Activated naive CD4-positive, alpha-beta T cell treated with anti-CD3 and anti-CD28 coated beads, Interleukin-2, amount 50 U/mL, for 24 hours (primary cell): ENCODE results near the gene ACTR3C.
"Not testable (repeated sequence)": the region's sequence is repeated elsewhere in the genome, so short reads cannot be mapped to it uniquely, and the experiment has no call there.

Experiments used
- H3K27ac Mint-ChIP-seq: one replicate; pipeline ENCODE4 v1.8.0; 2021; ENCODE audit warnings: mild to moderate bottlenecking, mixed read lengths
- H3K27me3 Mint-ChIP-seq: one replicate; pipeline ENCODE4 v1.8.0; 2021; ENCODE audit warnings: mixed read lengths
- H3K36me3 Mint-ChIP-seq: one replicate; pipeline ENCODE4 v1.8.0; 2021; ENCODE audit warnings: mixed read lengths
- H3K4me1 Mint-ChIP-seq: one replicate; pipeline ENCODE4 v1.8.0; 2021; ENCODE audit warnings: mixed read lengths
- H3K4me3 Mint-ChIP-seq: one replicate; pipeline ENCODE4 v1.8.0; 2021; ENCODE audit warnings: mild to moderate bottlenecking, mixed read lengths
- H3K9me3 Mint-ChIP-seq: one replicate; pipeline ENCODE4 v1.8.0; 2021; ENCODE audit warnings: mixed read lengths

Gene ACTR3C

GRCh38 chr7:150313367-150313809 is 10.0 kb downstream of the ACTR3C start:
- no peaks in the 10 kb centered on the region for H3K9me3 Mint-ChIP-seq
- H3K27ac Mint-ChIP-seq: no peak overlapping the region
- peaks cover 10% of the 10 kb centered on the region for H3K36me3 Mint-ChIP-seq
- peaks cover 8% of the 10 kb centered on the region for H3K4me1 Mint-ChIP-seq
- H3K4me3 Mint-ChIP-seq: no peak overlapping the region
- H3K27me3 Mint-ChIP-seq: no peaks in the 10 kb centered on the region

DNA sequence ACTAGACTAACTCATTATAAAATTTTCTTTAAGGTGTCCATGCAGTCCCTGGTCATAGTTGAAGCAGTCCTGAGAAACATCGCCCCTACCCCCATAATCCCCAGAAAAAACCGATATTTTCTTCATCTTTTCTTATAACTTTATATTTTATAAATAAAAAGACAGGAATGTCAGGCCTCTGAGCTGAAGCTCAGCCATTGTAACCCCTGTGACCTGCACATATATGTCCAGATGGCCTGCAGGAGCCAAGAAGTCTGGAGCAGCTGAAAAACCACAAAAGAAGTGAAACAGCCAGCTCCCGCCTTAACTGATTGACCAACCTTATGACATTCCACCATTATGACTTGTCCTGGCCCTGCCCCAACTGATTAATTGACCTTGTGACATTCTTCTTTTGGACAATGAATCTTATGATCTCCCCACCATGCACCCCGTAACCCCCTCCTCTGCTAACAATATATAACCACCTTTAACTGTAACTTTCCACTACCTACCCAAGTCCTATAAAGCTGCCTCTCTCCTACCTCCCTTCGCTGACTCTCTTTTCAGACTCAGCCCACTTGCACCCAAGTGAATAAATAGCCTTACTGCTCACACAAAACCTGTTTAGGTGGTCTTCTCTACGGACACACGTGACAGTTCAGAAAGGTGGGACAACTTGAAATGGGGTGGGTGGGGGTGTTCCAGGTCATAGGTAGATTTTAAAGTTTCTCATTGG is 10.5 kb downstream of the ACTR3C start:
- H3K27me3 Mint-ChIP-seq, H3K36me3 Mint-ChIP-seq, H3K9me3 Mint-ChIP-seq, H3K4me3 Mint-ChIP-seq, H3K27ac Mint-ChIP-seq: not testable (repeated sequence)
- peaks cover 11% of the 10 kb centered on the region for H3K4me1 Mint-ChIP-seq

DNA sequence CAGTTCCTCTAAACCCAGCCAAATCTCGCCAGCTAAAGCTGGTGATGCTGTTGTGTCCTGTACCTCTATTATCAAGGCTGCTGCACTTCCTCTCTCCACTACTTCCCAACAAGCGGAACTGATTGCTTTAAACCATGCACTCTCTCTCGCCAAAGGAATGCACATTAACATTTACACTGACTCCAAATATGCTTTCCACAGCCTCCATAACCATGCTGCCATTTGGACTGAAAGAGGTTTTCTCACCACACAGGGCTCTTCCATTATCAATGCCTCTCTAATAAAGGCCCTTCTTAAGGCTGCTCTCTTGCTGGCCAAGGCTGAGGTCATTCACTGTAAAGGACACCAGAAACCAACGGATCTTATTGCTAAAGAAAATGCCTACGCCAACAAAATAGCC is 11.6 kb downstream of the ACTR3C start:
- no peak overlapping the region for H3K4me3 Mint-ChIP-seq
- no peaks in the 10 kb centered on the region for H3K9me3 Mint-ChIP-seq
- no peak overlapping the region for H3K27ac Mint-ChIP-seq

DNA sequence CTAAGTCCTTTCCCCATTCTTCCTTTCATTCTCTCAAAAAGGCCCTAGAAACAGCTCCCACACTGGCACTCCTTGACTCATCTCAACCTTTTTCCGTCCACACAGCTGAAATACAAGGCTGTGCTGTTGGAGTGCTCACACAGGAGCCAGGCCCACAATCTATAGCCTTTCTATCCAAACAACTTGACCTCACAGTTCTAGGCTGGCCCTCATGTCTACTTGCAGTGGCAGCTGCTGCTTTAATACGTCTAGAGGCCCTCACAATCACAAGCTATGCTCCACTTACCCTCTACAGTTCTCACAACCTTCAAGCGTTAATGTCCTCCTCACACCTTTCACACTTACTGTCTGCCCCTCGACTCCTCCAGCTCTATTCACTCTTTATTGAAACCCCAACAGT is 12.2 kb downstream of the ACTR3C start:
- H3K27ac Mint-ChIP-seq: no peak overlapping the region
- H3K4me1 Mint-ChIP-seq: peaks cover 16% of the 10 kb centered on the region
- H3K36me3 Mint-ChIP-seq: peaks cover 3% of the 10 kb centered on the region
- no peak overlapping the region for H3K4me3 Mint-ChIP-seq
- no peaks in the 10 kb centered on the region for H3K27me3 Mint-ChIP-seq
- H3K9me3 Mint-ChIP-seq: no peaks in the 10 kb centered on the region

More for the DNA sequence above, 11.6 kb downstream of the ACTR3C start:
- H3K27me3 Mint-ChIP-seq: no peaks in the 10 kb centered on the region
- H3K4me1 Mint-ChIP-seq: peaks cover 16% of the 10 kb centered on the region
- H3K36me3 Mint-ChIP-seq: peaks cover 3% of the 10 kb centered on the region

DNA sequence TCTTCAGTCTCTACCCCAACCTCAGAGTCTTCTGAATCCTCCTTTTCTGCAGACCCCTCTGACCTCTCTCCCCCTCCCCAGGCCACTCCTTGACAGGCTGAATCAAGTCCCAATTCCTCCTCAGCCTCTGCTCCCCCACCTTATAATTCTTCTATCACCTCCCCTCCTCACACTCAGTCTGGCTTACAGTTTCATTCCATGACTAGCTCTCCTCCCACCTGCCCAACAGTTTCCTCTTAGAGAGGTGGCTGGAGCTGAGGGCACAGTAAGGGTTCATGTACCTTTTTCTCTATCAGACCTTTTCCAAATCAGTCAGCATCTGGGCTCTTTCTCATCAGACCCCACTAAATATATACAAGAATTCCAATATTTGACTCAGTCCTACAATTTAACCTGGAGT is 14.8 kb downstream of the ACTR3C start:
- no peaks in the 10 kb centered on the region for H3K9me3 Mint-ChIP-seq
- H3K27ac Mint-ChIP-seq: no peak overlapping the region
- H3K36me3 Mint-ChIP-seq: peaks cover 2% of the 10 kb centered on the region
- no peak overlapping the region for H3K4me3 Mint-ChIP-seq
- H3K4me1 Mint-ChIP-seq: peaks cover 16% of the 10 kb centered on the region
- no peaks in the 10 kb centered on the region for H3K27me3 Mint-ChIP-seq

DNA sequence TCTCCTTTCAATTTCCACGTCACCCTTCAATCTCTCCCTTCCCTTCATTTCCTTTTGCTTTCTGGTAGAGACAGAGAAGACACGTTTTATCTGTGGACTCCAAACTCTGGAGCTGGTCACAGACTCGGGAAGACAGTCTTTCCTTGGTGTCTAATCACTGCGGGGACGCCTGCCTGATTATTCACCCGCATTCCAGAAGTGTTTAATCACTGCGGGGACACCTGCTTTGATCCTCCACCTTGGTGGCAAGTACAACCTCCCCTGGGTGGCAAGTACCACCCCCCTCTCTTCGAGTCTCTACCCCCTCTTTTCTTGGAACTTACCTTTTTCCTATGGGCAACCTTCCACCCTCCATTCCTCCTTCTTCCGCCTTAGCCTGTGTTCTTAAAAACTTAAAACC is 15.4 kb downstream of the ACTR3C start:
- H3K4me3 Mint-ChIP-seq: no peak overlapping the region
- H3K27me3 Mint-ChIP-seq: no peaks in the 10 kb centered on the region
- peaks cover 16% of the 10 kb centered on the region for H3K4me1 Mint-ChIP-seq
- H3K36me3 Mint-ChIP-seq: no peaks in the 10 kb centered on the region
- no peak overlapping the region for H3K27ac Mint-ChIP-seq
- H3K9me3 Mint-ChIP-seq: no peaks in the 10 kb centered on the region

- no peaks in the 10 kb centered on the region for H3K9me3 Mint-ChIP-seq
- H3K27me3 Mint-ChIP-seq: no peaks in the 10 kb centered on the region
- H3K27ac Mint-ChIP-seq: no peak overlapping the region
- no peak overlapping the region for H3K4me3 Mint-ChIP-seq
- H3K4me1 Mint-ChIP-seq: peaks cover 16% of the 10 kb centered on the region
- H3K36me3 Mint-ChIP-seq: no peaks in the 10 kb centered on the region
These were observed 16.2 kb downstream of the ACTR3C start for GRCh38 chr7:150307129-150307528.

- H3K27me3 Mint-ChIP-seq, H3K36me3 Mint-ChIP-seq, H3K9me3 Mint-ChIP-seq, H3K4me3 Mint-ChIP-seq, H3K27ac Mint-ChIP-seq: not testable (repeated sequence)
- H3K4me1 Mint-ChIP-seq: peaks cover 16% of the 10 kb centered on the region
These were observed 17.0 kb downstream of the ACTR3C start for GRCh38 chr7:150306377-150306776.

GRCh38 chr7:150305903-150306284 is 17.5 kb downstream of the ACTR3C start:
- not testable (repeated sequence) for H3K4me3 Mint-ChIP-seq, H3K27ac Mint-ChIP-seq, H3K27me3 Mint-ChIP-seq, H3K36me3 Mint-ChIP-seq, H3K9me3 Mint-ChIP-seq
- peaks cover 16% of the 10 kb centered on the region for H3K4me1 Mint-ChIP-seq

DNA sequence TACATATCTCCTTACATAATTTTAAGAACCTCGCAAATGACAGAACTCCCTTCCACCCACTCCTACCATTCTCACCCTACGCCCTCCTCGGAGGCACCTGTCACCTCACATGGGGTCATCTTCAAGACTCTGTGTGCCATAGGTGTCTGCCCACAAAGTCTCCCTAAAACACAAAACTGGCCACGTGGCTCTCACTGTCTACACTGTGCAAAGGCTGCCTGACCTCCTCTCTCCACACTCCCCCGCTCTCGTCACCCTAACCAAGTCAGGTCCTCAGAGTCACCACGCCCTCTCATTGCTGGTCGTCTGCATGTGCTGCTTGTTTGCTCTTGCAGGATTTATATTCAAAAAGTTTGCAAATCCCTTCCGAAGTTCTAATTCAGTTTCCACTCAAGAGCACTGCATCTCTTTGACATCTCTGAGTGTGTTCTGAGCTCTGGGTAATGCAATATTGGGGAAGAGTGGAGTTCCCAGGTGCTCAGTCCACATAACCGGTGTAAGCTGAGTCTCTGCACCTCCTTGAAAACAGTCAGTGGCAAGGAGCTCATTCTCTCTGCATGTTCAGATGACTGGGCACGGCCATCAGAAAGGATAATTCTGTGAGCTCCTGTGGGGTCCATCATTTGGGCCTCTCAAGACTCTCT is 18.0 kb downstream of the ACTR3C start:
- H3K36me3 Mint-ChIP-seq, H3K9me3 Mint-ChIP-seq, H3K27me3 Mint-ChIP-seq, H3K27ac Mint-ChIP-seq, H3K4me3 Mint-ChIP-seq: not testable (repeated sequence)
- peaks cover 16% of the 10 kb centered on the region for H3K4me1 Mint-ChIP-seq

- not testable (repeated sequence) for H3K27ac Mint-ChIP-seq, H3K4me3 Mint-ChIP-seq, H3K9me3 Mint-ChIP-seq, H3K27me3 Mint-ChIP-seq, H3K36me3 Mint-ChIP-seq
- peaks cover 16% of the 10 kb centered on the region for H3K4me1 Mint-ChIP-seq
These were observed 18.7 kb downstream of the ACTR3C start for GRCh38 chr7:150304499-150305258.

- H3K9me3 Mint-ChIP-seq, H3K36me3 Mint-ChIP-seq, H3K4me3 Mint-ChIP-seq, H3K27ac Mint-ChIP-seq, H3K27me3 Mint-ChIP-seq, H3K4me1 Mint-ChIP-seq: not testable (repeated sequence)
These were observed 20.4 kb downstream of the ACTR3C start for GRCh38 chr7:150302908-150303310.

DNA sequence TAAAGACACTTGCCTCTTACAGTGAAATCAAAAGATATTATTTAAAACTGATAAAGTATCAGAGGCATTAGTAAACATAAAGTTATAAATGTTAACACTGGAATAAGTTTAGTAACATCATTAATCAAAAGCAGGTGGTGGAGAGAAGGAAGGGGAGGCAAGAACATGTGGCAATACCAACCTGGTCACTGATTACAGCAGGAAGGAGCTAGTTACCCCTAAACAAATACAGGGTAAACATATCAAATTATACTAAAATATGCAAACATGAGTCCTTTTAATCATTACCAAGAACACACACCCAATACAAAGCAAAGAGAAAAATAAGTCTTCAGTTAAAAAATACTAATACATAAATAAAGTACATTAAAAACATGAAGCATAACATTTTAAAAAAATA is 25.4 kb downstream of the ACTR3C start:
- H3K27me3 Mint-ChIP-seq, H3K4me1 Mint-ChIP-seq, H3K9me3 Mint-ChIP-seq, H3K4me3 Mint-ChIP-seq, H3K36me3 Mint-ChIP-seq, H3K27ac Mint-ChIP-seq: not testable (repeated sequence)

- H3K9me3 Mint-ChIP-seq, H3K36me3 Mint-ChIP-seq, H3K27ac Mint-ChIP-seq, H3K27me3 Mint-ChIP-seq, H3K4me3 Mint-ChIP-seq, H3K4me1 Mint-ChIP-seq: not testable (repeated sequence)
These were observed 26.5 kb downstream of the ACTR3C start for GRCh38 chr7:150296802-150297201.

DNA sequence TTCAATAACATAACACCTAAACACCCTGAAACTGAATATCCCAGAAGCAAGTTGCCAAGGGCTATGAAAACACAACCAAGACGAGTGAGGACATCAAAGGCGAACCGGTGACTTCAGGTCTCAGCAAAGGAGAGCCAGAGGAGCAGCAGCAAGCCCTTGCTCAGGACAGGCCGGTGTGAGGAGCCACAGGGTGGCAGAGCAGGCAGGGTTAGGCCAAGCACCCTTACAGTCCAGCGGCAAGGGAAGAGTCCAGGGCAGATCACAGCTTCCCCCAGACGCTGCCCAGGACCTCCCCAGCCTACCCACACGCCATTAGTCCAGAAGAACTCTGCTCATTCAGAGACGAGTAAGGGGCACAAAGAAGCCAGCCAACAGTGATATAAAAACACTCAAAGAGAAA is 27.7 kb downstream of the ACTR3C start:
- H3K4me3 Mint-ChIP-seq, H3K4me1 Mint-ChIP-seq, H3K27ac Mint-ChIP-seq, H3K27me3 Mint-ChIP-seq, H3K36me3 Mint-ChIP-seq, H3K9me3 Mint-ChIP-seq: not testable (repeated sequence)

- not testable (repeated sequence) for H3K9me3 Mint-ChIP-seq, H3K27me3 Mint-ChIP-seq, H3K4me1 Mint-ChIP-seq, H3K4me3 Mint-ChIP-seq, H3K36me3 Mint-ChIP-seq, H3K27ac Mint-ChIP-seq
These were observed 28.3 kb downstream of the ACTR3C start for GRCh38 chr7:150295027-150295426.
